Activated CD8-positive, alpha-beta memory T cell treated with anti-CD3 and anti-CD28 coated beads, Interleukin-2, amount 50 U/mL, for 4 hours (primary cell): ENCODE results near the gene PROK2.

Experiments used
- DNase-seq: peaks from one replicate; pipeline ENCODE4 v3.0.0-alpha.2; 2020

The PROK2 gene, protein sequence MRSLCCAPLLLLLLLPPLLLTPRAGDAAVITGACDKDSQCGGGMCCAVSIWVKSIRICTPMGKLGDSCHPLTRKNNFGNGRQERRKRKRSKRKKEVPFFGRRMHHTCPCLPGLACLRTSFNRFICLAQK

GRCh38 chr3:71784914-71785531 lies at the start of gene PROK2:
PROK2 (minus strand) TSS chr3:71785148; CDS start chr3:71785052, 96 bp downstream.
- peak; percentile 37 for DNase-seq

DNA sequence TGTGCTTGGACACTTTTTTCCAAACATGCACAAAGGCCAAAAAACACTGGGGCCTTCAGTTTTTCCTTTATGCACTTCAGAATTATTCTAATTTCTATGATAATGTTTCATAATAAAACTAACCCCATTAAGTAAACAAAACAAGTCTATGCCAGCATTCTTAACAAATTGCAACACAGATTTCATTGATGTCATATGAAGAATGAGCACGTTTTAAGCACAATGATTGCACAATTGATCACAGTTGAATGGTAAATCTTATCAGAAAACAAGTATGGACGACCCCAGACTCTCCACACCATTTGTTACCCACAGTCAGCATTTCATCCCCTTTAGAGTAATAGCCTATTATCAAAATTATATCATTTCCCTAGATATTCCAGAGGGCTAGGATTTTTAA lies 46.7 kb upstream of the PROK2 start:
- DNase-seq: no peak

- no peak for DNase-seq
Observed at GRCh38 chr3:71825551-71826283, 40.8 kb upstream of the PROK2 start.

DNA sequence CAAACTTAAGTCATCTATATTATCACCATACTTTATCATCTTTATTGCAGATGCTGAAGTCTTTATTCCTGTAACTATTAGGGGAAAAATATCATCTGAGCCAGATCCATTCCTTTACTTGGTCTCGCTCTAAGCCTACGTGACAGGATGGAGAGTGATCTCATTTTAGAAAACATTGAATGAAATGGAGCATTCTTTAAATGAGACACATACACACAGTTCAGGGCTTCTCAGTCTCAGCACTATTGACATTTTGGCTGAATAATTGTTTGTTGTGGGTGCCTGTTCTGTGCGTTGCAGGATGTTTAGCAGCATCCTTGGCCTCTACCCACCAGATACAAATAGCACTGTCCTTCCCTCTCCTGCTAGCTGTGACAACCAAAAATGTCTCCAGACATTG lies 36.2 kb upstream of the PROK2 start:
- no peak for DNase-seq

DNA sequence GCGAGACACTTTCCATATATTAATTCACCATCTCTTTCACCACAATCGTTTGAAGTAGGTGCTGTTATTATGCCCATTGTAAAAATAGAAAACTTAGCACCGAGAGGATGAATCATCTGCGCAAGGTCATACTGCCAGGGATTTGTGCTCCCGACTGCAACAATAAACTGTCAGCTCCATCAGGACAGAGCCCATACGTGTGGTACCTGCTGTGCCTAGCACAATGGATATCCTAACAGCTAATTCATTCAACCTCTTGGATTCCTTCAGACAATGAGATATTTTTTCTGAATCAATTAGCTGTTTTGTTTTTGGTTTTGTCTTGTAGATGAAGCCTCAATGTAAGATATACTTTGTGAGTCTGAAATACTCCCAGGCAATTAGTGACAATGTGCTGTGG lies 32.3 kb upstream of the PROK2 start:
- DNase-seq: no peak

DNA sequence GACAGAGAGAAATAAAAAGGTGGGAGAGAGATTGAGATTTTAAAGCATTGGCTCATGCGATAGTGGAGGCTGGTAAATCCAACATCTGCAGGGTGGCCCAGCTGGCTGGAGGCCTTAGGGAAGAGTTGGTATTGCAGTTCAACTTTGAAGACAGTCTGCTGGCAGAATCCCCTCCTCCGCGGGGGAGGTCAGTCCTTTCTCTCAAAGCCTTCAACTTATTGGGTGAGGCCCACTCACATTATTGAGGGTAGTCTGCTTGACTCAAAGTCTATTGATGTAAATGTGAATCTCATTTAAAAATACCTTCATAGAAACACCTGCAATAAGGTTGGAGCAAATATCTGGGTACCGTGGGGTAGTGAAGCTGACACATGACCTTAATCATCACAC lies 31.8 kb upstream of the PROK2 start:
- DNase-seq: no peak

DNA sequence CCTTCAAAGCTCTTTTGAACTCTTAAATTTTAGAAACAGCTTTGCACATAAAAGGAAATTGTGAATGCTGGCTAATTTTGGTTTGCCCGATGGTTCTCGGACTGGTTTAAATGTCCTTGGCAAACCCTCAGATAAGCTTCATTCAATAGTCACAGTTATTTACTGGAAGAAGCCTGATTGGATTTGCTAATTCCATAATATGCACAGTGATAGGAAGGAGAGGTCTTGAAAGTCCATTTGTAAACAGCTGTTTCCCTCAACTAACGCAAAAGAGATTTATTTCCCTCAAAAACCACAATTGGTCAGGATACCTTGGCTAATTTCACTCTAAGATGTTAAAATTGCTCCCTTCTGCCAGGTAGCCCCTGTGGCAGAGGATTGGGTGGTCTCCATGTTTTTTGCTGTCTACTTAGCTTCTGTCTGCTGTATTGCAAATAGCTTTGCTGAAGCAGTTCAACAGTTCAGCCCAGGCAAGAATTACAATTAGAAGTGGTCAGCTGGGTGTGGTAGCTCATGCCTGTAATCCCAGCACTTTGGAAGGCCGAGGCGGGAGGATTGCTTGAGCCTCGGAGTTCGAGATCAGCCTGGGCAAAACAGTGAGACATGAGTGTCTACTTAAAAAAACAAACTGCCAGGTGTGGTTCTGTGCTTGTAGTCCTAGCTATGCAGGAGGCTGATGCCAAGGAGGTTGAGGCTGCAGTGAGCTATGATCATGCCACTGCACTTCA lies 30.6 kb upstream of the PROK2 start:
- DNase-seq: no peak

DNA sequence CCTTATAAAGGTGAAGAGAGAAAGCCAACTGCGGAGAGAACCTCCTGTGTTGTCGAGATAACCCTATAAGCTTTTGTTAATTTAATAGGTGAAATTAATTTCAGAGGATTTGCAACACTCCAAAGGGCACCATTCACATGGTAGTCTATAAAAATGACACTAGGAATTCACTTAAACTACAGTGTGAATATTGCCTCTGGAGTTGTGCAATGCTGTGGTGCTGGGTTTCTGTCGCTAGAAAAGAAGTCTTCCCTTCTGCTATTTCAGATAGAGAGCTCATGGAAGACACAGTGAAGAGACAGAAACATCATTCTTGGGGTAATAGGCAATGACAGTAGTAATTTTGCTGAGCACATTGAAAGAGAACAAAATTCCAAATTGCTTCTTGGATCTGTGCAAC lies 28.8 kb upstream of the PROK2 start:
- no peak for DNase-seq

DNA sequence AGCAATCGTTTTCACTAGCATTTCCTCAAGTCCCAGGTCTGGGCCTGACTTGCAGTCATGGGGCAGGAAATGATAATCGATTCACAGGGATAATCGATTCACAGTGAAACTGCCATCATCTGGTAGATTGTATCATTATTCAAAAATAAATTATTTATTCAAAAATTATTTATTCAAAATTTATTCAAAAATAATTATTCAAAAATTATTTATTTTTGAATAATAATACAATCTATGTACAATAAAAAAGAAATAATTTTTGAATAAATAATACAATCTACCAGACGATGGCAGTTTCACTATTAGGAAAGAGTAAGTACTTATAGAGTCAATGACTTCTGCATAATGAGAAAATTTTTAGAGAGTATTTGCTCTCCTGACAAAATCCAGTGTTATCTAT lies 28.1 kb upstream of the PROK2 start:
- DNase-seq: no peak

DNA sequence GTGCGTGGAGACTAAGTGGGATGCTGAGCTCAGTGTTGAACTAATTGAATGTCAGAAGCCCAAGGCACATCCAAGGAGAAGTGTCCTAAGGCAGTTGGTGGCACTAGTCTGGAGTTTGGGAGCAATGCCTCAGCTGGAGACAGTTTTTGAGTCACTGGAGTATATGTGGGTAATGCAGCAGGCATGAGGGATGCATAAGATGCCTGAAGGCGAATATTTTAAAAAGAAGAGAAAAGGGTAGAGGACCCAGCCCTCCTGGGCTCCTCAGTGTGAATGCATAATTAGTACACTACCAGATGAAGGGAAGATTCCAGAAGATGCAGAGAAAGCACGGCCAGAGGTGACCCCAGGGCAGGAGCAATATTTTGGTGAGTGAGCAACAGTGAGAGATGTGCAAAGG lies 25.1 kb upstream of the PROK2 start:
- DNase-seq: no peak

DNA sequence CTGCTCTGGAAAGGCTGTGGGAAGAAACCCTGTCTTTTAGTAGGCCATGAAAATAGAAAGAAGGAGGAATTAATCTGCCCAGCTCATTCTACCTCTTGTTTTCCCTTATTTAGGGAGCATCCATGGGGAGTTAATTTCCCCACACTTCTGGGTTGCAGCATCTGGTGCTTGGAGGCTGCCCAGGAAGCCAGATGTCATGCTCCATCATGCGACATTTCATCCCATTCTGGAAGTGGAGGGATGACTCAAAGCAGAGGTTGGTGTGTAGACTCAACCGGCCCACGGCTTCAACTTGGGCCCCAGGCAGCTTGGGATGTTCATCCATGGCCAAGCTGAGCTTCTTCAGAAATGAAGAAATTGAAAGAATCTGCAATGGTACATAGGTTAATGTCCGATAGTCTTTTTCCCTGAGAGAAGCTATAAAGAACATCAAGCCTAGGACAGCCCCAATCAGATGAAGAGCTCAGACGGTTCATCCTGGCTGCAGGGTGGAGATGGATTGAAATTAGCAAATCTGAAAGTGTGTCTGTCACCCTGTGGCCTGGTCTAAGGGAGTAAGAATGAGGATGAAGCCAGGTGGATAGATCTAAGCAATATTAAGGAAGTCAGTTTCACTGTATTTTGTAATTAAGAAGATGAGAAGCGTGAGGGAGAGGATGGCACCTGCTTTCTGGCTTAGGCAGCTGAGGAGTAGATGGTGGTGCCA lies 24.5 kb upstream of the PROK2 start:
- no peak for DNase-seq

GRCh38 chr3:71806736-71807135 lies 21.8 kb upstream of the PROK2 start:
- DNase-seq: no peak

DNA sequence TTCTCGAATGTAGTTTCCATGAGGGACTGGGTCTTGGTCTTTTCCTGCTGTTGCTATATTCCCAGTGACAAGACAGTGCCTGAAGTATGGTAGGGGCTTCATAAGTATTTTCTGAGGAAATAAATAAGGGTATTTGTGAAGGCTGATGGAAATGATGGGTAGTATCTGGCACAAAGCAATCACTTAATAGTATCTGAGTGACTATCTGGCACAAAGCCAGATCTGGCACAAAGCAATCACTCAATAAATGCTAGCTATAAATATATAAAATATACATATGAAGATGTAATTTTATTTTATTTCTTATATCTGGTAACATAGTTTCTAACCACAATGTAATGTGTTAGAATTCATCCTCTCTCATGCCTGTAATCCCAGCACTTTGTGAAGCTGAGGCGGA lies 20.7 kb upstream of the PROK2 start:
- DNase-seq: no peak

DNA sequence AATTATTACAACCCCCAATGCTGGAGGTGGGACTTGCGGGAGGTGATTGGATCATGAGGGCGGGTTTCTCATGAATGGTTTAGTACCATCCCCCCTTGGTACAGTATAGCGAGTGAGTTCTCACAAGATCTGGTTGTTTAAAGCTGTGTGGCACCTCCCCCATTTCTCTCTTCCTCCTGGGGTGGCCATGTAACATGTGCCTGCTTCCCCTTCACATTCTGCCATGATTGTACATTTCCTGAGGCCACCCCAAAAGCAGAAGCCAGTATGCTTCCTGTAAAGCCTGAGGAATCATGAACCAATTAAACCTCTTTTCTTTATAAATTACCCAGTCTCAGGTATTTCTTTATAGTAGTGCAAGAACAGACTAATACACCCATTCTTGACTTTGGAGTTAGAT lies 20.3 kb upstream of the PROK2 start:
- DNase-seq: no peak

DNA sequence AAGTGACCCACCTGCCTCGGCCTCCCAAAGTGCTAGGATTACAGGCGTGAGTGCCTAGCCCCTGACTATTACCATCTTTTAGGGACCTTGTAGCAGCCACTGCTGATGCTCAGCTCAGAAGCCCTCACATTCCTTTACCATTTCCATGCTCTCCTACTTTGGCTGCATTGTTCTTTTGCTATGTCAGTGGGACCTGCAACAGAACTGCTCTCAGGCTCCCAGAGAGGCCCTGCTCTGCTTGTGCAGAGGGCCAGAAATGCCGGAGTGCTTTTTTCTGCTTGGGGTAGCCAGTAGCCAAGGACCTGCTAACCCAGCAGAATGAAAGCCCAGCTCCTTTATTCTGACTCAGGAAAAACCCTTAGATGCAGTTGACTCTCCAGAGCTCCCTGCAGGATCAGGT lies 18.3 kb upstream of the PROK2 start:
- DNase-seq: no peak

DNA sequence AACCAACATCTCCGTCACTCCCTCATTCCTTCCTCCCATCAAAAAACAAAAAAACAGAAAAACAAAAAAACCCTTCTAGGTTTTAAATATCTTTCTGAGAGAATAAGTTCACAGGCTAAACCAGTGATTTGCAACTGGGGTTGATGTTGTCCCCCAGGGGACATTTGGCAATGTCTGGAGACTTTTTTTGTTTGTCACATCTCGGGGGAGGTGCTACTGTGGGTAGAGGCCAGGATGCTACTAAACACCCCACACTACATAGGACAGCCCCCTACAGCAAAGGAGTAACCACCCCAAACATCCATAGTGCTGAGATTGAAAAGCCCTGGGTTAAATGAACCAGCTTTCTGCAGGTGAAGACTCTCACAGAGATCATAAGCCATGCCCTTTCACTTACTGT lies 17.0 kb upstream of the PROK2 start:
- no peak for DNase-seq

DNA sequence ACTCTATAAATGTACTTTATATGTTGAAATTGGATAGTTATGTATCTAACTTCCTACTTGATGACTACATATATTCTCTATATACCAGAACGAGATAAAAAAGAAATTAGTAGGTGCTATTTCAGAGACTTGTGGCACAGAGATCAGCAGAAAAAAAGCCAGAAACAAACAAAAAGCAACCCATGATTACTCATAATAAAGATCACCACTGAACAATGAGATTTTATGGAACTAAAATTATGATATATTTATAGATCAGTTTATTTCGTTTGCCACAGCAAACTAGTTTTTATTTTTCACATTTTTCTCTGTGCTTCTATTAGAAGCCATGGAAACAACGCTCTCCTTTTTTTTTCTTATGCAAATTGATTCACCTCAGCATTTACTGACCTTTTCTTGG lies 15.1 kb upstream of the PROK2 start:
- DNase-seq: no peak

- DNase-seq: no peak
Observed at GRCh38 chr3:71797455-71797854, 12.5 kb upstream of the PROK2 start.

- no peak for DNase-seq
Observed at GRCh38 chr3:71796290-71796689, 11.3 kb upstream of the PROK2 start.

DNA sequence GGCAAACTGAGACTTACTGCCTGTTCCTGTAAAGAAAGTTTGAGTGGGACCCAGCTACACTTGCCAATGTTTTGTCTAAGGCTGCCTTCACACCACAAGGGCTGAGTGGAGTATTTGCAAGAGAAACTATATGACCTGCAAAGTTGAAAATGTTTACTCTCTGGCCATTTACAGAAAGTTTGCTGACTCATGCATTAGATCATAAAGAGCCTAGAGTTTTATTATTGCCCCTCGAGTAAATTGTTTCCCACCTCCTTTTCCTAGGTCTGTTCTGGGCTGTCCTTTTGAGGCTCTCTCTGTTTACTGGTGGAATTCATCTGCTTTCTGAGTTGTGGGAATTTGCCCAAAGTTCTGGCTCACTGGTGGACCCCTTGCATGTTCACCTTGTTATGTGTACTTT lies 6.7 kb upstream of the PROK2 start:
- DNase-seq: no peak

GRCh38 chr3:71789922-71790321 lies 5.0 kb upstream of the PROK2 start:
- no peak for DNase-seq

DNA sequence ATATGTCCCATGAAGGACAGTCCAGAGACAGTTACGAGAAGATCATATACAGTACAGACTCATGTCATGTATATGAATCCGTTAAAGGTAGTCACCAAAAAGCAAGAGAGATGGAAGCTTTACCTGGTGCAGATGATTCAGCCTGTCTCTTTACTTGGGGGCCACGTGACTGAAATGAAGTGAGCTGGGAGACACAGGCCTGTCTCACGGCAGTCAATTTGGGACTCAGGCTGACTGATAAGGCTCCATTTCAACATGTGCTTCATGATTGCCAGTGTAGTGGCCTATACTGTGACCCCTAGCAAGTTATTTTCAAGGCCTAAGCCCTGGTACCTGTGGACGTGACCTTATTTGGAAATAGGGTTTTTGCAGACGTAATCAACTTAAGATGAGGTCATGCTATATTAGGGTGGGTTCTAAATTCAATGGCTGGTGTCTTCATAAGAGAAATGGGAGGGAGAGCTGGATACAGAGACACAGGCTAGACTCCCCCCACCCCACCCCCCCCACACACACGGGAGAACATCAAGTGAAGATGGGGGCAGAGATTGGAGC lies 3.0 kb upstream of the PROK2 start:
- DNase-seq: no peak

GRCh38 chr3:71786551-71786950 lies 1.6 kb upstream of the PROK2 start:
- DNase-seq: no peak
